RWPE1 (cell line): ENCODE measurements around the gene SLC35G1.

Experiments used
- CTCF ChIA-PET: fragments of 350-600 bp; sonication (Branson Sonifier 250); formaldehyde crosslinking; extraction: SDS; loops from one replicate; lab custom pipeline; 2021; lab: Yijun Ruan, JAX
- POLR2A ChIA-PET: fragments of 400-600 bp; formaldehyde crosslinking; extraction: SDS; loops from one replicate; lab custom pipeline; 2020; ENCODE audit warnings: antibody characterized with exemption; ENCODE audit not compliant: low non-redundant PET; lab: Yijun Ruan, JAX
- DNase-seq: peaks from one replicate; pipeline ENCODE4 v3.0.0; 2012; ENCODE audit warnings: low spot score
- H3K27ac ChIP-seq: fragments of 450-650 bp; 2 replicates; pipeline ENCODE4 v1.5.1; 2017
- CTCF ChIP-seq: fragments of 450-650 bp; conservative IDR thresholded peaks from 2 replicates; pipeline ENCODE4 v1.5.1; 2017; ENCODE audit warnings: low read depth, mild to moderate bottlenecking

Gene SLC35G1

DNA sequence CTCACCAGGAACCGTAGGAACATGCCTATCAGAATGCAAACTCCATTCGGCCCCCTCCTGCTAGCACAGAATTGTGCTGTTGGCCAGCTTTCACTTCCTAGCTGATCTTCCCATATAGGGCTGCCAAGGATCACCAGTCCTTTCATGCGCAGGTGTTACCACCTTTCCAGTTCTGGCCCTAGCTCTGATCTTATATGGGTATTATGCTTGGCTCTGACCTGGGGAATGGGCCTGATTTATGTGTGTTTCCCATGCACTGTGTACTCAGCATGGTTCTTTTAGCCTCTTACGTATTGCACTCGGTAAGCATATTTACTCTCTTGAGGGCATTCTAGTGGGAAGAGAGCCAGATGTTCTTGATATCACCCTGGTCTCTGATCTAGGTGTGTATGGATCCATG is 11.1 kb downstream of the SLC35G1 start:
- H3K27ac ChIP-seq, result no peak overlapping the region
- DNase-seq, result no peak
- ChIA-PET CTCF (no interaction called here), POLR2A (no interaction called here)
- TF ChIP-seq CTCF, result no peak

- H3K27ac ChIP-seq, result no peak overlapping the region
- ChIA-PET POLR2A (no interaction called here), CTCF (no interaction called here)
- TF ChIP-seq CTCF, result no peak
- DNase-seq, result no peak
These were observed 13.3 kb downstream of the SLC35G1 start for GRCh38 chr10:93907059-93907458.

DNA sequence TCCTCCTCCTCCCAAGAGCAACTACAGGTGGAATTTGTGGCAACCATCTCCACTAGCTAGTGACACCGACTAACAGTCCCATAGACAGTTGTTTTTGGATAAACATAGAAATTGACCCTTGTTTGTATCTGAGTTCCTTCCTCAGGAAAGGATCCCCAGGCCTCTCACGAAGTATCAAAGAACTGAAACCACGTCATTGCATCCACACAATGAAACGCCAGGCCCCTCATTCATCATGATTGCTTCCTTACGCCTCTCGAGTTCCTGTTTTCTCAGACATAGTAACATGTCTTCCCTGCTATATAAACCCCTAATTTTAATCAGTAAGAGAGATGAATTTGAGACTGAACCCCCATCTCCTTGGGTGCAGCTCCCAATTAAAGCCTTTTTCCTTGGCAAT is 18.1 kb downstream of the SLC35G1 start:
- no peak for TF ChIP-seq CTCF
- H3K27ac ChIP-seq, result no peak overlapping the region
- CTCF ChIA-PET, result no interaction called here
- DNase-seq, result no peak
- POLR2A ChIA-PET, result no interaction called here

- no peak for DNase-seq
- POLR2A ChIA-PET, result no interaction called here
- CTCF ChIA-PET, result interaction anchor here (0.6 kb wide), 1 partner anchor 30 kb away, joined by 5 read pairs; no protein-coding TSS in a partner anchor
- H3K27ac ChIP-seq, result no peak overlapping the region
- no peak for TF ChIP-seq CTCF
These were observed 18.7 kb downstream of the SLC35G1 start for GRCh38 chr10:93912444-93912843.

- DNase-seq, result no peak
- POLR2A ChIA-PET, result no interaction called here
- no peak for TF ChIP-seq CTCF
- CTCF ChIA-PET, result interaction anchor here (0.7 kb wide), 1 partner anchor 406 kb away, joined by 4 read pairs; no protein-coding TSS in a partner anchor
- H3K27ac ChIP-seq, result no peak overlapping the region
These were observed 19.9 kb downstream of the SLC35G1 start for GRCh38 chr10:93913706-93914105.

DNA sequence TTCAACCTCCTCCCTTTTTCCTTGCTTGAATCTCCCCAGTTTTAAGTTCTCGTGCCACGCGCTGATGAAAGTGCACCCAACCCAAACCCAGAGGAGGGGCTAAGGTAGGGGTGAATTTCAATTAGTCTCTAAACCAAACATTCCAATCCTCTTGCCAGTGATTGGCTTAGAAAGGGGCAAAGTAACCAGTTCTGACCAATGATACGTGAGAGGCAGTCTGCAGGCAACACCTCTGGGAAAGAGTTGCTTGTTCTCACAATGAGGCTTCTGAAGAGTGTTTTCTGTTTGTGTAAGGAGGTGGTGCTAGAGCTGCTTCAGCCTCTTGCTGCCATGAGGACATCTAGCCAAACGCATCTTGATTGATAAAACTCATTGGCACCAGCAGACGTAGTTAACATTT is 21.8 kb downstream of the SLC35G1 start:
- no peak for DNase-seq
- ChIA-PET CTCF (interaction anchor here (1.1 to 3.0 kb wide), 2 partner anchors 404 to 418 kb away, joined by 3 to 45 read pairs; no protein-coding TSS in a partner anchor), POLR2A (no interaction called here)
- no peak for TF ChIP-seq CTCF
- H3K27ac ChIP-seq, result no peak overlapping the region
